ENCODE results near the gene RUNDC3A. TPM values are rescaled to one million over a fixed set of nuclear protein-coding genes. Genes with fewer than 3 reads are reported as not detected.

Gene RUNDC3A
- total RNA-seq, 1 experiment from 2014 or later: 3.6 TPM

DNA sequence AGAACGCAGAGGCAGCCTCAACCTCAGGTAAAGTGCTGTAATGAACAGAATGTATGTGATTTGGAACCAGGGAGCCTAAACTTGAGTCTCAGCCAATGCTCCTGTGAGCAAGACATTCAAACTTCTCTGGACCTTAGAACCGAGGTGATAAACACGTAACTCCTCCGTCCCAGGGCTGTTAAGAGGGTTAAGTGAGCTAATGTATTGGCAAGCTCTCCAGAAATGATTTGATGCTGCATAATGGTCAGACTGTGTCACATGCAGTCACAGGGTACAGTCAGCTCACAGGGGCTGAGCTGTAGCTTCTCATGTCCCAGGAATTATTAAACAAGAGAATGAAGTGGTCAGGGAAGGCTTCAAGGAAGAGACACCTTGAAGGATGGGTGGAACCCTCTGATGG lies 30.4 kb upstream of the RUNDC3A start:
- POLR2A ChIA-PET: interaction anchor here (0.6 kb wide), 1 partner anchor 13 kb away, joined by 4 read pairs; no protein-coding TSS in a partner anchor
- no peak for TF ChIP-seq SIN3A (IDR thresholded peaks at IDR 0.05; ENCODE audit: borderline replicate concordance, insufficient read depth, low read depth, low read length)
- TF ChIP-seq, protein P1, sequence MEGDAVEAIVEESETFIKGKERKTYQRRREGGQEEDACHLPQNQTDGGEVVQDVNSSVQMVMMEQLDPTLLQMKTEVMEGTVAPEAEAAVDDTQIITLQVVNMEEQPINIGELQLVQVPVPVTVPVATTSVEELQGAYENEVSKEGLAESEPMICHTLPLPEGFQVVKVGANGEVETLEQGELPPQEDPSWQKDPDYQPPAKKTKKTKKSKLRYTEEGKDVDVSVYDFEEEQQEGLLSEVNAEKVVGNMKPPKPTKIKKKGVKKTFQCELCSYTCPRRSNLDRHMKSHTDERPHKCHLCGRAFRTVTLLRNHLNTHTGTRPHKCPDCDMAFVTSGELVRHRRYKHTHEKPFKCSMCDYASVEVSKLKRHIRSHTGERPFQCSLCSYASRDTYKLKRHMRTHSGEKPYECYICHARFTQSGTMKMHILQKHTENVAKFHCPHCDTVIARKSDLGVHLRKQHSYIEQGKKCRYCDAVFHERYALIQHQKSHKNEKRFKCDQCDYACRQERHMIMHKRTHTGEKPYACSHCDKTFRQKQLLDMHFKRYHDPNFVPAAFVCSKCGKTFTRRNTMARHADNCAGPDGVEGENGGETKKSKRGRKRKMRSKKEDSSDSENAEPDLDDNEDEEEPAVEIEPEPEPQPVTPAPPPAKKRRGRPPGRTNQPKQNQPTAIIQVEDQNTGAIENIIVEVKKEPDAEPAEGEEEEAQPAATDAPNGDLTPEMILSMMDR (IDR thresholded peaks at IDR 0.05): no peak
- no peaks in the 10 kb centered on the region for H3K27me3 ChIP-seq (ENCODE audit: control insufficient read depth, insufficient read depth, low read length)
- intact Hi-C loops (cut with micrococcal nuclease; ENCODE audit: unreplicated experiment) (no loop called here), in situ Hi-C loops (cut with HindIII; ENCODE audit: low pct_unique_long_range_greater_than_20kb, low sequenced_read_pairs) (no loop called here)
- ATAC-seq: no peak
- CTCF ChIA-PET: no interaction called here
- H3K27ac ChIP-seq (ENCODE audit: low read length): no peak overlapping the region
- DNase-seq (ENCODE audit: low read depth, low spot score): no peak
- H3K9me3 ChIP-seq (ENCODE audit: control insufficient read depth, insufficient read depth, low read depth, low read length): no peaks in the 10 kb centered on the region
- no TSS peak for BruUV-seq (replicated peaks)
- no peaks in the 10 kb centered on the region for H3K36me3 ChIP-seq (ENCODE audit: control insufficient read depth, insufficient read depth, low read length)
- H3K4me3 ChIP-seq (ENCODE audit: low read depth in 2 of 2, low read length in 2 of 2): no peak overlapping the region
- H3K4me1 ChIP-seq (ENCODE audit: control insufficient read depth, insufficient read depth, low read length): no peaks in the 10 kb centered on the region

DNA sequence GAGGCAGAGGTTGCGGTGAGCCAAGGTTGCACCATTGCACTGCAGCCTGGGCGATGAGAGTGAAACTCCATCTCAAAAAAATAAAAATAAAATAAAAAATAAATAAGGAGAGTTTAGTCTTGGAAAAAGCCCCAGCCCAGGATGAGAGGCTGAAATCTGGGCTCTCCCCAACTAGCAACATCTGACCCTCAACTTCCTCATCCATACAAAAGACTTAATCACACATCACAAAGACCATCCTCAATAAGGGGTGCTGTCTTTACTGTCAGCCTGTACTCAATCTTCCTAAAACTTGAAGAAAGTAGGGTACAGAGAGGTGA lies 29.1 kb upstream of the RUNDC3A start:
- H3K4me3 ChIP-seq (ENCODE audit: low read depth in 2 of 2, low read length in 2 of 2): no peak overlapping the region
- H3K9me3 ChIP-seq (ENCODE audit: control insufficient read depth, insufficient read depth, low read depth, low read length): no peaks in the 10 kb centered on the region
- ChIA-PET POLR2A (no interaction called here), CTCF (no interaction called here)
- no peak for ATAC-seq
- BruUV-seq (replicated peaks): no TSS peak
- in situ Hi-C loops (cut with HindIII; ENCODE audit: low pct_unique_long_range_greater_than_20kb, low sequenced_read_pairs): no loop called here
- no peak for DNase-seq (ENCODE audit: low read depth, low spot score)
- no peaks in the 10 kb centered on the region for H3K4me1 ChIP-seq (ENCODE audit: control insufficient read depth, insufficient read depth, low read length)
- TF ChIP-seq, protein P1 (IDR thresholded peaks at IDR 0.05): no peak
- TF ChIP-seq TCF7L2 (IDR thresholded peaks at IDR 0.05; ENCODE audit: low read depth, low read length) (no peak), POLR2AphosphoS5 (IDR thresholded peaks at IDR 0.05; ENCODE audit: low read depth, low read length) (no peak), SIN3A (IDR thresholded peaks at IDR 0.05; ENCODE audit: borderline replicate concordance, insufficient read depth, low read depth, low read length) (no peak)
- TF ChIP-seq, protein P2, sequence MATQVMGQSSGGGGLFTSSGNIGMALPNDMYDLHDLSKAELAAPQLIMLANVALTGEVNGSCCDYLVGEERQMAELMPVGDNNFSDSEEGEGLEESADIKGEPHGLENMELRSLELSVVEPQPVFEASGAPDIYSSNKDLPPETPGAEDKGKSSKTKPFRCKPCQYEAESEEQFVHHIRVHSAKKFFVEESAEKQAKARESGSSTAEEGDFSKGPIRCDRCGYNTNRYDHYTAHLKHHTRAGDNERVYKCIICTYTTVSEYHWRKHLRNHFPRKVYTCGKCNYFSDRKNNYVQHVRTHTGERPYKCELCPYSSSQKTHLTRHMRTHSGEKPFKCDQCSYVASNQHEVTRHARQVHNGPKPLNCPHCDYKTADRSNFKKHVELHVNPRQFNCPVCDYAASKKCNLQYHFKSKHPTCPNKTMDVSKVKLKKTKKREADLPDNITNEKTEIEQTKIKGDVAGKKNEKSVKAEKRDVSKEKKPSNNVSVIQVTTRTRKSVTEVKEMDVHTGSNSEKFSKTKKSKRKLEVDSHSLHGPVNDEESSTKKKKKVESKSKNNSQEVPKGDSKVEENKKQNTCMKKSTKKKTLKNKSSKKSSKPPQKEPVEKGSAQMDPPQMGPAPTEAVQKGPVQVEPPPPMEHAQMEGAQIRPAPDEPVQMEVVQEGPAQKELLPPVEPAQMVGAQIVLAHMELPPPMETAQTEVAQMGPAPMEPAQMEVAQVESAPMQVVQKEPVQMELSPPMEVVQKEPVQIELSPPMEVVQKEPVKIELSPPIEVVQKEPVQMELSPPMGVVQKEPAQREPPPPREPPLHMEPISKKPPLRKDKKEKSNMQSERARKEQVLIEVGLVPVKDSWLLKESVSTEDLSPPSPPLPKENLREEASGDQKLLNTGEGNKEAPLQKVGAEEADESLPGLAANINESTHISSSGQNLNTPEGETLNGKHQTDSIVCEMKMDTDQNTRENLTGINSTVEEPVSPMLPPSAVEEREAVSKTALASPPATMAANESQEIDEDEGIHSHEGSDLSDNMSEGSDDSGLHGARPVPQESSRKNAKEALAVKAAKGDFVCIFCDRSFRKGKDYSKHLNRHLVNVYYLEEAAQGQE (IDR thresholded peaks at IDR 0.05; ENCODE audit: insufficient read depth in 1 of 2, low read depth in 2 of 2, low read length in 1 of 2): no peak
- intact Hi-C loops (cut with micrococcal nuclease; ENCODE audit: unreplicated experiment): no loop called here
- H3K36me3 ChIP-seq (ENCODE audit: control insufficient read depth, insufficient read depth, low read length): no peaks in the 10 kb centered on the region
- H3K27ac ChIP-seq (ENCODE audit: low read length): no peak overlapping the region
- H3K27me3 ChIP-seq (ENCODE audit: control insufficient read depth, insufficient read depth, low read length): no peaks in the 10 kb centered on the region

All from Panc1 (cell line).